Hematopoietic multipotent progenitor cell treated with erythropoietin and hydrocortisone succinate and interleukin-3 and kit ligand, for 4 days (in vitro differentiated cells): ENCODE data around the gene NFYC.

ENCODE experiments used
- DNase-seq: peaks from one replicate; pipeline ENCODE4 v3.0.0-alpha.2; 2015

NFYC gene

DNA sequence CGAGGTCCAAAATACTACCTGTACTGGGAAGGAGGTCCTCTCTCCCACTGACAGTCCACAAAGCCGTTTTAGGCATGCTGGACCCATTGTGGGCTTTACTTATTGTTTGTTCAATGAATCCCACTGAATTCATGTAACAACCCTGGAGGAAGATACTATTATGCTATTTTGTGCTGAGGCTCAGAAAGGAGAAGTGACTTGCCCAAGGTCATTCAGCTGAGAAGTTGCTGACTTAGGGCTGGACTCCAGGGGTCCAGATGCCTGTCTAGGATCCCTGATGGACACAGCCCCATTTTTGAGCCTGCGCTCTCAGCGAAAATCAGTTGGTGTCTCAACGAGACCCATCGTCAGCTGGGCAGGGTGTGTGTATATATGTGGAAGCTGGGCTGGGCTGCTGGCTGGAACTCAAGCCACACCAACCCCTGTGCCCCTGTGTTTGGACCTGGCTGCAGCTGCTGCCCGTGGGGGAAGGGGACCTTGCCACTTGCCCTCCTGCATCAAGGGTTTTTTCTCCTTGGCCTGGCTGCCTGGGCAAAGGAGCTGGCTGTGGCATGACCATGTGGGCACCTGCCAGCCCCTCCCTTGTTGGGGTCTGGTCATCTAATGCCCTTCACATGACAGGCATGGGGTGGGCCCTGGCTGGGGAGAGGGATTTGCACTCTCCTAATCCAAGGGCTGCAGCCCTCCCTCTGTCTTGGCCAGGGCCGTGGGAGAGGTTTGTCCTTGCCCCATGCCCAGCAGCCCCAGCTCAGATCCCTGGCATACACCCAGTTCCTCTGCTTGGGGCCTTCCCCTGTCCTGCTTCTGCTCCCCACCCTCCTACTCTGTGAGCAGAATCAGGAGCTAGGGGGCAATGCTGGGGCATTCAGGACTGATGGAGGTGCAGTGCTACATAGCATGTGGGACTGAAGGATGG is 107.1 kb downstream of the NFYC start:
- DNase-seq = no peak

DNA sequence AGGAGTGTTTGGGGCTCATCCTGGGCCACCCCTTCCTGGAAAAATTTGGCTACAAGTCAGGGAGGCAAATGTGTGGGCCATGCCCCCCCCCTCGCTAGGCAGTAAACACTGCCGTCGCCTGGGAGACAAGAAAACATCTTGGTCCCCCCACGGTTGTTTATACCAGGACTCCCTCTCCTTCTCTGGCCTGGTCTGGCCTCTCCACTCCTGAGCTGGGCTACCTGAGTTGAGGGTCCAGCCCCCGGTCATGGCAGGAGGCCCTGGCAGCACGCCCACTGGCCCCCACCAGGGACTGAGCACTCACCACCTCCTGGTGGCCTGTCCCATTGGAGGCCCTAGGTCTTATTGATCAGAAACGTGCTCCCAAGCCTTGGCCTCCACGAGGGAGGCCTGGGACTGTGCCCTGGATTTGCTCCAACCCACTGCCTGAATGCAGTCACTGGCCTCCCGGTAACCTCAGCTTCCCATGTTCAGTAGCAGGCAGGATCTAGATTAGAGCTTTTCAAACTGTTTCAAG is 107.9 kb downstream of the NFYC start:
- peak; percentile 59 for DNase-seq

DNA sequence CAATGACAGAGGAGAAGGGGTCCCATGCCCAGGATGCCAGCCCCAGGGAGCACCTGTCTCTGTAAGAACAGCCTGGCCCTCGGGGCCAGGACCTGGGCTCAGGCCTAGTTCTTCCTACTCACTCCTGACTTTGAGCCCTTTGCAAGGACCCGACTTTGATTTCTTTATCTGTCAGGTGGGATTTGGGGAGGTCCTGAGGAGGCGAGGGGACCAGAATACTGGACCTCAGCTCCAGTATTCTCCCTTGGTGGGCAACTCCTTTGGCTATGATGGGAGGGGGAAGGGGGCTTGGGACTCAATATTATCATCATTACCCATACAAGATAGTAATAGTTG is 110.2 kb downstream of the NFYC start:
- DNase-seq = no peak

DNA sequence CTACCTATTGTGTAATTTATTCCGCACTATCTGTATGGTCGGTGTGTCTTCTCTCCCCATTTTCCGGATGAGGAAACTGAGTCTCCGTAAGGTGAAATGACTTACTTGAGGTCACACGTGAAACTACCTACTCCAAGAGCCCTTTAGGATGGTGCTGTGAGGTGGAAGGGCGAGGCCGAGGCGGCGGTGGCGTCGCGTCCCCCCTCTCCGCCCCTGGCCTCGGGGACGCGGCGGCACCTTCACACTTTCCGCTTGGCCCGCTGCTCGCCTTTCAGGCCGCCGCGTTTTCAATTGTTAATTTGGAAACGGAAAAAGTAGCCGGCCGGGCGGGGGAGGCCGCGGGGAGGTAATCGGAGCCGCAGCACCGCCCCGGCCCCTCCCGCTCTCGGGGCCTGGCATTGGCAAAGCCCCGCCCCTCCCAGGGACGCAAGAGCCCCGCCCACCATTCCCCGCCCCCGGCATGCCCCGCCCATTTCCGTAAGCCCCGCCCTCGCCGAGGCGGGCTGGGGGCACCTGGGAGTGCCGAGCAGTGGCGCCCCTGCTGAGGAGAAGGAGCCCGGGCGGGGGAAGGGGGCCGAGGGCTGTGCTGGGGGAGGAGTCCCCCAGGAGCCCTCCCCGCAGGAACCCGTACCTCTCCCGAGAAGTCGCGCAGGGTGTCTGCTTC is 110.7 kb downstream of the NFYC start:
- DNase-seq = peak; percentile 95

DNA sequence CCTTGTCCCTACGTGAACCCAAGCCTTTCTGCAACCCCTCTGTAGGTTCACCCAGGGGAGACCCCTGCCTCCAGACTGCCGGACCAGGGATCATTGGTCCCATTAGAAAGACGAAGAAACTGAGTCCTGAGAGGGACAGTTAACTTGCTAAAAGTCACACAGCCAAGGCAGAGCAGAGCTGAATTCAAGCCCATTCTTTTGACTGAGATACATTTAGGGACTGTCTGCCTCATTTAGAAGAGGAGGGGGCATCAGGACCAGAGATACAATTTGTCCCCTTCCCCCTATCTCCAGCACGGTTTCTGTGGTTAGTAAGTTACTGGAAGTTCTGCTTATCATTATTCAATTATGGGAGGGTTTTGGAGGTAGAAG is 111.2 kb downstream of the NFYC start:
- DNase-seq = peak; percentile 62

DNA sequence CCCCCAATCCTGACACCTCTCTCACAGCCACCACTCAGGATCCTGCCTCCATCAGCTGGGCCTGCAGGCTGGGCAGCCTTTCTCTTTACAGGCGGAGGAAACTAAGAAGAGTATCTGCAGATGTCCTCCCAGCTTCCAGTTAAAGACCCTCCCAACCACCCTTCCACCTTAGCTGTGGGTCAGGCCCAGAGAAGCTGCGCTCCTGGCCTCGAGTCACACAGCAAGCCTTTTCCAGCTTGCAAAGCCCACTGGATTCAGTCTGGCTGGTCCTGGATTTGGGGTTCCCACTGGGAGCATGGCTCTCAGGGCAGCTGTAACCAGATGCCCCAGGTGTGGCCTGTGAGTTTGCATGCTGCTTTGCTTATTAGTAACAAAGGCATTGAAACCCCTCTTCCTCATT is 111.9 kb downstream of the NFYC start:
- DNase-seq = no peak

DNA sequence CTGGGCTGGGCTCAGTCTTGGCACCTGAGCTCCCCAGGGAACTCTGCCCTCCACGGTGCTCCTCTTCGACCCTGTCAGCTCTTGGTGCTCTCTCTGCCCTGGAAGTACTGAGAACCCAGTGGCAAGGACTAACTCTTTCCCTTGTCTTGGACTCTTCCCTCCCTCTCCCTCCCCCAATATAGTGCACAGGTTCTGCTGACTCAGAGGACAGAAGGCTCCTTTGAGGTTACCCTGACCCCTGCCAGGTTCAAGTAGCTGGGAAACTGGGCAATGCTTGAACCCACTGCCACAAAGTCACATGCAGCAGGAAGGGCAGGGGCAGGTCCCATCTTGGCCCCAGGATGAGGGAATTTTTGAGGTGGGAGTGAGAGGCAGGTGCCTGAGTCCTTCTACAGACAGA is 112.4 kb downstream of the NFYC start:
- DNase-seq = no peak

GRCh38 chr1:40806240-40806639 is 114.7 kb downstream of the NFYC start:
- no peak for DNase-seq

GRCh38 chr1:40806731-40807695 is 115.5 kb downstream of the NFYC start:
- no peak for DNase-seq

DNA sequence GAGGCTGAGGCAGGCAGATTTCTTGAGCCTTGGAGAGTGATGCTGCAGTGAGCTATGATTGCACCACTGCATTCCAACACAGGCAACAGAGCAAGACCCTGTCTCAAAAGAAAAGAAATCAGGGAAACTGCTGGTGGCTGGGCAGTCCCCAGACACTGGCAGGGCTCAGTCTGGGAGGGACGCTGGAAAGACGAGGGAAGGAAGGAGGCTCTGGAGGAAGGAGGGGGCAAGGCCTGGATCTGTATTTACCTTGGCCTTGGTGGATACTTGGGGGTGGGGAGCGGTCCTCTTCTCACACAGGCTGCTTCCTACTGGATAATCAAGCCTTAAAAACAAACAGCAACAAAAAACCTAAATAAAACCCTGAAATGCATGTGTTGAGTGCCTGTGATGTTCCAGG is 116.5 kb downstream of the NFYC start:
- DNase-seq = no peak

GRCh38 chr1:40808444-40808843 is 116.9 kb downstream of the NFYC start:
- DNase-seq = no peak

GRCh38 chr1:40808909-40809308 is 117.4 kb downstream of the NFYC start:
- no peak for DNase-seq

GRCh38 chr1:40810927-40811326 is 119.4 kb downstream of the NFYC start:
- peak; percentile 57 for DNase-seq

- no peak for DNase-seq
Measured at GRCh38 chr1:40815420-40815819, 123.9 kb downstream of the NFYC start.

DNA sequence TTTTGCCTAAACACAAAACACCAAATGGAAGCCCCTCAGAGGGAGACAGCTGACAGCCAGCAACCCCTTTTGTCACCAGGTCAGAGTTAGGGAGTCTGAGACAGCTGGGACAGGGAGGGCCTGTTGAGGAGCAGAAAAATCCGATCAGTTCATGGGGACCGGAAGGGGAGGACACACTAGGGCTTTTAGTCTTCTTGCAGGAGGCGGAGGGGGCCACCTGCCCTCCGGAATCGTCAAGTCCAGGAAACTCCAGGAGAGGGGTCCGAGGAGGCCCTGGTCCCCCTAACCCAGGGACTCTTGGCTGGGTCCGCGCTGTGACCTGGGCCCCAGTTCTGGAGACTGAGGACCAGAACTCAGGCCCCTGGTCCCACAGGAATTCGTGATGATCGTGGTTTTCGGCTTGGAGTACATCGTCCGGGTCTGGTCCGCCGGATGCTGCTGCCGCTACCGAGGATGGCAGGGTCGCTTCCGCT is 126.3 kb downstream of the NFYC start:
- no peak for DNase-seq

- peak; percentile 96 for DNase-seq
Measured at GRCh38 chr1:40818264-40818961, 126.9 kb downstream of the NFYC start.

DNA sequence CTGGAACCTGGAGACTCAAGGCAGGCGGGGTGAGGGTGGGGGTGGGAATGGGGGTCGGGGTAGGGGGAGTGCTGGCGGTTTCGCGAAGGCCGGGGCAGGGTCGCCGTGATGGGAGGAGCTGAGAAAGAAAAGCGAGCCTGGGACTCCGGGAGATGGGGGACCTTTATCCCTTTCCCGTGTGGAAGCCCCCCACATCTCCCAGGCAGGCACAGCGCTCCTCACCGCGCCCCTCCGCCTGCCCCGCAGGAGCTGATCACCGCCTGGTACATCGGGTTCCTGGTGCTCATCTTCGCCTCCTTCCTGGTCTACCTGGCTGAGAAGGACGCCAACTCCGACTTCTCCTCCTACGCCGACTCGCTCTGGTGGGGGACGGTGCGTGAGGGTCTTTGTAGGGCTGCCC is 127.6 kb downstream of the NFYC start:
- no peak for DNase-seq

GRCh38 chr1:40820251-40820797 is 128.8 kb downstream of the NFYC start:
- peak; percentile 80 for DNase-seq
